H9 (cell line): ENCODE measurements around the gene PCDH9. TPM values are rescaled to one million over a fixed set of nuclear protein-coding genes. Genes with fewer than 3 reads are reported as not detected.

Source experiments
- DNase-seq: peaks from one replicate; pipeline ENCODE4 v3.0.0-alpha.2; 2017
- H2AFZ ChIP-seq: one replicate; pipeline ENCODE4 v1.6.1; 2013; ENCODE audit warnings: mild to moderate bottlenecking, low read length, control low read depth, moderate library complexity
- H2AK5ac ChIP-seq: 2 replicates; pipeline ENCODE4 v1.6.1; 2013; ENCODE audit warnings: low read length, control low read depth, mixed read lengths; ENCODE audit not compliant: insufficient read length
- H2BK120ac ChIP-seq: one replicate; pipeline ENCODE4 v1.6.1; 2013; ENCODE audit warnings: low read depth, mild to moderate bottlenecking, low read length, control low read depth, inconsistent platforms; ENCODE audit not compliant: poor library complexity, severe bottlenecking
- H2BK12ac ChIP-seq: 2 replicates; pipeline ENCODE4 v1.6.1; 2013; ENCODE audit warnings: low read length, control low read depth, mixed read lengths, low read depth; ENCODE audit not compliant: insufficient read length
- H2BK15ac ChIP-seq: 2 replicates; pipeline ENCODE4 v1.6.1; 2013; ENCODE audit warnings: low read depth, low read length, control low read depth
- H2BK20ac ChIP-seq: one replicate; pipeline ENCODE4 v1.6.1; 2013; ENCODE audit warnings: low read depth, mild to moderate bottlenecking, low read length, control low read depth, inconsistent platforms; ENCODE audit not compliant: poor library complexity, severe bottlenecking
- H2BK5ac ChIP-seq: 2 replicates; pipeline ENCODE4 v1.6.1; 2013; ENCODE audit warnings: low read length, control low read depth, mixed read lengths; ENCODE audit not compliant: insufficient read length
- H3K14ac ChIP-seq: 2 replicates; pipeline ENCODE4 v1.6.1; 2013; ENCODE audit warnings: low read length, control low read depth; ENCODE audit not compliant: insufficient read depth
- H3K18ac ChIP-seq: 2 replicates; pipeline ENCODE4 v1.6.1; 2013; ENCODE audit warnings: low read depth, mild to moderate bottlenecking, mixed read lengths, low read length, control low read depth; ENCODE audit not compliant: insufficient read length
- H3K23ac ChIP-seq: 2 replicates; pipeline ENCODE4 v1.6.1; 2013; ENCODE audit warnings: low read length, control low read depth, mixed read lengths, low read depth; ENCODE audit not compliant: insufficient read length
- H3K23me2 ChIP-seq: 2 replicates; pipeline ENCODE4 v1.6.1; 2013; ENCODE audit warnings: low read depth, mild to moderate bottlenecking, mixed read lengths, low read length, control low read depth; ENCODE audit not compliant: insufficient read length, poor library complexity, severe bottlenecking
- H3K27ac ChIP-seq: 2 replicates; pipeline ENCODE4 v1.5.1; 2013; ENCODE audit warnings: low read length, control low read depth, mixed read lengths, low read depth; ENCODE audit not compliant: insufficient read length
- H3K27me3 ChIP-seq: 2 replicates; pipeline ENCODE4 v1.6.1; 2013; ENCODE audit warnings: low read length, control low read depth, inconsistent platforms; ENCODE audit not compliant: insufficient read depth
- H3K4ac ChIP-seq: 2 replicates; pipeline ENCODE4 v1.6.1; 2013; ENCODE audit warnings: low read depth, mild to moderate bottlenecking, control low read depth, inconsistent platforms, low read length, moderate library complexity
- H3K4me1 ChIP-seq: 2 replicates; pipeline ENCODE4 v1.6.1; 2013; ENCODE audit warnings: low read length, control low read depth, inconsistent platforms; ENCODE audit not compliant: insufficient read depth
- H3K4me2 ChIP-seq: 2 replicates; pipeline ENCODE4 v1.6.1; 2013; ENCODE audit warnings: low read length, control low read depth, mixed read lengths; ENCODE audit not compliant: insufficient read length, insufficient read depth
- H3K56ac ChIP-seq: 2 replicates; pipeline ENCODE4 v1.6.1; 2013; ENCODE audit warnings: low read depth, mild to moderate bottlenecking, mixed read lengths, low read length, control low read depth; ENCODE audit not compliant: insufficient read length
- H3K79me1 ChIP-seq: 2 replicates; pipeline ENCODE4 v1.6.1; 2013; ENCODE audit warnings: low read depth, mild to moderate bottlenecking, moderate library complexity, low read length, control low read depth, inconsistent platforms; ENCODE audit not compliant: insufficient read depth, poor library complexity, severe bottlenecking
- H3K79me2 ChIP-seq: 2 replicates; pipeline ENCODE4 v1.6.1; 2013; ENCODE audit warnings: low read length, control low read depth, inconsistent platforms; ENCODE audit not compliant: insufficient read depth
- H3K9ac ChIP-seq: 2 replicates; pipeline ENCODE4 v1.6.1; 2013; ENCODE audit warnings: low read length, control low read depth, mixed read lengths; ENCODE audit not compliant: insufficient read length; ENCODE audit errors: extremely low read depth
- H3K9me3 ChIP-seq: one replicate; pipeline ENCODE4 v1.6.1; 2013; ENCODE audit warnings: low read depth, low read length, inconsistent platforms; ENCODE audit not compliant: control insufficient read depth
- H3T11ph ChIP-seq: one replicate; pipeline ENCODE4 v1.6.1; 2013; ENCODE audit warnings: mild to moderate bottlenecking, low read length, control low read depth, inconsistent platforms
- H4K20me1 ChIP-seq: one replicate; pipeline ENCODE4 v1.6.1; 2013; ENCODE audit not compliant: control insufficient read depth, insufficient read length, insufficient read depth
- H4K5ac ChIP-seq: 2 replicates; pipeline ENCODE4 v1.6.1; 2013; ENCODE audit warnings: low read depth, mild to moderate bottlenecking, mixed read lengths, low read length, control low read depth; ENCODE audit not compliant: insufficient read length
- H4K8ac ChIP-seq: replicated peaks from 2 replicates; pipeline ENCODE4 v1.6.1; 2013; ENCODE audit warnings: low read length, control low read depth, mixed read lengths, low read depth; ENCODE audit not compliant: insufficient read length
- H4K91ac ChIP-seq: 2 replicates; pipeline ENCODE4 v1.6.1; 2013; ENCODE audit warnings: low read depth, mild to moderate bottlenecking, moderate library complexity, mixed read lengths, low read length, control low read depth; ENCODE audit not compliant: insufficient read length
- H3K27ac Mint-ChIP-seq, 3 experiments: 2 replicates in 2 of 3; 3 replicates in 1 of 3; pipeline ENCODE4 v1.8.0; 2020 to 2021; ENCODE audit warnings: mixed read lengths in 3 of 3, mild to moderate bottlenecking in 1 of 3, moderate library complexity in 1 of 3
- H3K27me3 Mint-ChIP-seq: 2 replicates; pipeline ENCODE4 v1.8.0; 2021; ENCODE audit warnings: low read depth, mild to moderate bottlenecking, moderate library complexity, mixed read lengths
- H3K36me3 Mint-ChIP-seq, 3 experiments: 2 replicates in 2 of 3; 3 replicates in 1 of 3; pipeline ENCODE4 v1.8.0; 2020 to 2021; ENCODE audit warnings: low read depth in 3 of 3, mixed read lengths in 3 of 3; ENCODE audit not compliant: insufficient read depth in 1 of 3
- H3K4me1 Mint-ChIP-seq, 2 experiments: 2 replicates each; pipeline ENCODE4 v1.8.0; 2020; ENCODE audit warnings: mixed read lengths in 2 of 2
- H3K4me3 Mint-ChIP-seq, 2 experiments: 2 replicates in 1 of 2; 3 replicates in 1 of 2; pipeline ENCODE4 v1.8.0; 2020 to 2021; ENCODE audit warnings: mild to moderate bottlenecking in 2 of 2, mixed read lengths in 2 of 2, moderate library complexity in 1 of 2
- H3K9me3 Mint-ChIP-seq, 2 experiments: 2 replicates in 1 of 2; 3 replicates in 1 of 2; pipeline ENCODE4 v1.8.0; 2020; ENCODE audit warnings: mild to moderate bottlenecking in 2 of 2, mixed read lengths in 2 of 2, moderate library complexity in 1 of 2
- CTCF ChIP-seq: fragments of 200-600 bp; sonication (generic); conservative IDR thresholded peaks from 3 replicates; pipeline ENCODE4 v1.8.0; 2021; ENCODE audit warnings: antibody characterized with exemption, mild to moderate bottlenecking
- WGBS: extraction: QIAGEN DNeasy Blood & Tissue Kit; methylation state at CpG from one replicate; pipeline ENCODE4 v1.1.7; 2013; ENCODE audit warnings: missing lambda C conversion rate, low lambda C conversion rate, mixed read lengths; ENCODE audit not compliant: insufficient read length; ENCODE audit errors: extremely low coverage; 5-methylcytosine and 5-hydroxymethylcytosine counted together
- total RNA-seq: library from RNA; stranded (reverse); gene quantifications from 2 replicates; pipeline ENCODE4 v1.2.1, GENCODE V29; 2021

Gene PCDH9
- total RNA-seq, 1 experiment from 2014 or later, result 0.11 TPM

- Histone ChIP-seq H2BK120ac (no peak overlapping the region), H4K91ac (no peak overlapping the region), H2BK5ac (no peak overlapping the region), H2AFZ (no peak overlapping the region), H2BK15ac (no peak overlapping the region), H3K79me1 (no peaks in the 10 kb centered on the region), H4K8ac (no peak overlapping the region), H2AK5ac (no peak overlapping the region), H3K14ac (no peak overlapping the region), H3T11ph (no peak overlapping the region), H3K9ac (no peak overlapping the region), H3K4me2 (no peak overlapping the region), H3K9me3 (no peaks in the 10 kb centered on the region), H3K18ac (no peak overlapping the region), H3K4me1 (no peaks in the 10 kb centered on the region), H3K23me2 (no peaks in the 10 kb centered on the region), H3K27ac (no peak overlapping the region), H4K20me1 (no peaks in the 10 kb centered on the region), H3K23ac (no peak overlapping the region), H3K4ac (no peak overlapping the region), H3K79me2 (no peaks in the 10 kb centered on the region), H2BK12ac (no peak overlapping the region), H3K56ac (no peak overlapping the region), H2BK20ac (no peak overlapping the region), H3K27me3 (no peaks in the 10 kb centered on the region), H4K5ac (no peak overlapping the region)
- peaks cover 14% of the 10 kb centered on the region in 2 experiments for H3K4me1 Mint-ChIP-seq
- no peak for DNase-seq
- H3K9me3 Mint-ChIP-seq, result no peaks in the 10 kb centered on the region; a peak in 1 of 5 replicates
- H3K27me3 Mint-ChIP-seq, result no peaks in the 10 kb centered on the region
- no peaks in the 10 kb centered on the region for H3K36me3 Mint-ChIP-seq
- H3K4me3 Mint-ChIP-seq, result no peak overlapping the region
- WGBS, result no CpG with 5 or more reads among the region's 3 CpGs
- no peak for TF ChIP-seq CTCF
- no peak overlapping the region for H3K27ac Mint-ChIP-seq
Measured at GRCh38 chr13:67018775-67019174, 211.4 kb downstream of the PCDH9 start.
